ENCODE results near the gene SHISA2. TPM values are rescaled to one million over a fixed set of nuclear protein-coding genes. Genes with fewer than 3 reads are reported as not detected.

Gene SHISA2
- total RNA-seq, 1 donor from 2014 or later: 1.7 TPM

Other genes starting within 250 kb of the SHISA2 start
- gene RNF6, start 170.3 kb upstream of the SHISA2 start, total RNA-seq: 16.9 and 25.5 TPM in 2 replicates
- gene CDK8, start 202.1 kb upstream of the SHISA2 start, total RNA-seq: 30.0 and 33.3 TPM in 2 replicates